HL-60 (cell line): ENCODE data around the gene AK8.
"Not testable (repeated sequence)": the region's sequence is repeated elsewhere in the genome, so short reads cannot be mapped to it uniquely, and the experiment has no call there.

ENCODE experiments used
- CTCF ChIP-seq: IDR thresholded peaks from one replicate; pipeline ENCODE4 v1.5.1; 2011; ENCODE audit warnings: low read length, control low read depth, inconsistent platforms; ENCODE audit not compliant: insufficient read depth
- GABPA ChIP-seq: IDR thresholded peaks from 2 replicates; pipeline ENCODE4 v1.6.1; 2012; ENCODE audit warnings: low read depth
- POLR2AphosphoS5 ChIP-seq: IDR thresholded peaks from 2 replicates; pipeline ENCODE4 v1.6.1; 2012; ENCODE audit warnings: low read depth
- REST ChIP-seq: IDR thresholded peaks from 2 replicates; pipeline ENCODE4 v1.6.1; 2012; ENCODE audit warnings: low read depth; ENCODE audit not compliant: insufficient replicate concordance

- not testable (repeated sequence) for TF ChIP-seq GABPA, CTCF, POLR2AphosphoS5, REST
These were observed 159.6 kb downstream of the AK8 start for GRCh38 chr9:132718381-132718928.
